ENCODE data around the gene ISY1.

ISY1 gene

GRCh38 chr3:129119365-129120100 lies 41.3 kb downstream of the ISY1 start:
- DNase-seq (ENCODE audit: extremely low spot score), result no peak
- TF ChIP-seq FOXA1 (IDR thresholded peaks at IDR 0.05) (no peak), BHLHE40 (IDR thresholded peaks at IDR 0.05; ENCODE audit: borderline replicate concordance) (no peak), ZNF384 (IDR thresholded peaks at IDR 0.05) (no peak), SP1 (IDR thresholded peaks at IDR 0.05) (no peak), ELF4 (IDR thresholded peaks at IDR 0.05) (no peak), HDGF (IDR thresholded peaks at IDR 0.05; ENCODE audit: borderline replicate concordance) (no peak), ARNT (IDR thresholded peaks at IDR 0.05) (no peak), LEF1 (IDR thresholded peaks at IDR 0.05; ENCODE audit: borderline replicate concordance) (no peak), L3MBTL2 (conservative IDR thresholded peaks at IDR 0.05) (no peak), FOXK2 (IDR thresholded peaks at IDR 0.05) (no peak), TARDBP (IDR thresholded peaks at IDR 0.05) (no peak), SUZ12 (IDR thresholded peaks at IDR 0.05) (no peak), NFRKB (IDR thresholded peaks at IDR 0.05) (no peak), FOXM1 (IDR thresholded peaks at IDR 0.05; ENCODE audit: borderline replicate concordance) (no peak)
- ChIA-PET POLR2A (interaction anchor here (1.4 to 1.5 kb wide), 2 partner anchors 13 to 130 kb away, joined by 3 read pairs; partner anchors contain the start of gene COPG1), CTCF (interaction anchor here (2.7 kb wide), 1 partner anchor 126 kb away, joined by 9 read pairs; no protein-coding TSS in a partner anchor)

- TF ChIP-seq SP1 (IDR thresholded peaks at IDR 0.05) (no peak), FOXM1 (IDR thresholded peaks at IDR 0.05; ENCODE audit: borderline replicate concordance) (no peak), CTBP1 (IDR thresholded peaks at IDR 0.05; ENCODE audit: borderline replicate concordance) (no peak), BHLHE40 (IDR thresholded peaks at IDR 0.05; ENCODE audit: borderline replicate concordance) (no peak), FOXK2 (IDR thresholded peaks at IDR 0.05) (no peak), L3MBTL2 (conservative IDR thresholded peaks at IDR 0.05) (no peak), PKNOX1 (IDR thresholded peaks at IDR 0.05) (no peak), LEF1 (IDR thresholded peaks at IDR 0.05; ENCODE audit: borderline replicate concordance) (no peak), ZNF384 (IDR thresholded peaks at IDR 0.05) (no peak), HDGF (IDR thresholded peaks at IDR 0.05; ENCODE audit: borderline replicate concordance) (no peak), ELF4 (IDR thresholded peaks at IDR 0.05) (no peak), SUZ12 (IDR thresholded peaks at IDR 0.05) (no peak), TARDBP (IDR thresholded peaks at IDR 0.05) (no peak), ARNT (IDR thresholded peaks at IDR 0.05) (no peak), FOXA1 (IDR thresholded peaks at IDR 0.05) (no peak), NFRKB (IDR thresholded peaks at IDR 0.05) (no peak)
- POLR2A ChIA-PET, result no interaction called here
- CTCF ChIA-PET, result no interaction called here
- DNase-seq (ENCODE audit: extremely low spot score), result no peak
Observed at GRCh38 chr3:129118745-129119144, 42.1 kb downstream of the ISY1 start.

DNA sequence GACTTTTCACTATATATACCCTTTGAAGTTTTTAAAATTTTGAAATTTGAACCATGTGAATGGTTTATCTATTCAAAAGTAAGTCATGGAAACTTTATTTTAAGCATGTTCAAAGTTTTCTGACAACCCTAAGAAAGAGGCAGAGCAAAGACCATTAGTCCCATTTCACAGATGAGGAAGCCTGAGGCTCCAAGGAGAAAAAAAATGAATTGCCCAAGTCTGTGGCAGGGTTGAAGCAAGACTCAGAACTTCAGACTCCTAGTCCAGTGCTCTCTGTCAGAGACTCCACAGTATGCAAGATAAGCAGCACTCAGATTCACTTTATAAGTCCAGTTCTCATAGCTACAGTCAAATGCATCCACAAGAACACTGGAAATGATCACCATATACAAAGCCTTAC lies 43.7 kb downstream of the ISY1 start:
- ChIA-PET POLR2A (no interaction called here), CTCF (no interaction called here)
- DNase-seq (ENCODE audit: extremely low spot score), result no peak
- TF ChIP-seq LEF1 (IDR thresholded peaks at IDR 0.05; ENCODE audit: borderline replicate concordance) (no peak), CTBP1 (IDR thresholded peaks at IDR 0.05; ENCODE audit: borderline replicate concordance) (no peak), BHLHE40 (IDR thresholded peaks at IDR 0.05; ENCODE audit: borderline replicate concordance) (no peak), PKNOX1 (IDR thresholded peaks at IDR 0.05) (no peak), ELF4 (IDR thresholded peaks at IDR 0.05) (no peak), ARNT (IDR thresholded peaks at IDR 0.05) (no peak), NFRKB (IDR thresholded peaks at IDR 0.05) (no peak), L3MBTL2 (conservative IDR thresholded peaks at IDR 0.05) (no peak), FOXA1 (IDR thresholded peaks at IDR 0.05) (no peak), SUZ12 (IDR thresholded peaks at IDR 0.05) (no peak), SP1 (IDR thresholded peaks at IDR 0.05) (no peak), HDGF (IDR thresholded peaks at IDR 0.05; ENCODE audit: borderline replicate concordance) (no peak), FOXK2 (IDR thresholded peaks at IDR 0.05) (no peak), FOXM1 (IDR thresholded peaks at IDR 0.05; ENCODE audit: borderline replicate concordance) (no peak)

- CTCF ChIA-PET, result no interaction called here
- no peak for DNase-seq (ENCODE audit: extremely low spot score)
- POLR2A ChIA-PET, result no interaction called here
- TF ChIP-seq BHLHE40 (IDR thresholded peaks at IDR 0.05; ENCODE audit: borderline replicate concordance), result no peak
- TF ChIP-seq CTBP1 (IDR thresholded peaks at IDR 0.05; ENCODE audit: borderline replicate concordance), result no peak
- TF ChIP-seq TARDBP (IDR thresholded peaks at IDR 0.05), result no peak
- TF ChIP-seq PKNOX1 (IDR thresholded peaks at IDR 0.05), result no peak
- TF ChIP-seq ZNF384 (IDR thresholded peaks at IDR 0.05), result no peak
- TF ChIP-seq HDGF (IDR thresholded peaks at IDR 0.05; ENCODE audit: borderline replicate concordance), result no peak
- TF ChIP-seq FOXM1 (IDR thresholded peaks at IDR 0.05; ENCODE audit: borderline replicate concordance), result no peak
- TF ChIP-seq ELF4 (IDR thresholded peaks at IDR 0.05), result no peak
- TF ChIP-seq SUZ12 (IDR thresholded peaks at IDR 0.05), result no peak
- TF ChIP-seq LEF1 (IDR thresholded peaks at IDR 0.05; ENCODE audit: borderline replicate concordance), result no peak
- no peak for TF ChIP-seq ARNT (IDR thresholded peaks at IDR 0.05)
- TF ChIP-seq FOXK2 (IDR thresholded peaks at IDR 0.05), result no peak
- TF ChIP-seq L3MBTL2 (conservative IDR thresholded peaks at IDR 0.05), result no peak
- TF ChIP-seq SP1 (IDR thresholded peaks at IDR 0.05), result no peak
- TF ChIP-seq FOXA1 (IDR thresholded peaks at IDR 0.05), result no peak
- no peak for TF ChIP-seq NFRKB (IDR thresholded peaks at IDR 0.05)
Observed at GRCh38 chr3:129116482-129116946, 44.3 kb downstream of the ISY1 start.

- ChIA-PET CTCF (no interaction called here), POLR2A (no interaction called here)
- DNase-seq (ENCODE audit: extremely low spot score), result no peak
- TF ChIP-seq BHLHE40 (IDR thresholded peaks at IDR 0.05; ENCODE audit: borderline replicate concordance) (no peak), FOXK2 (IDR thresholded peaks at IDR 0.05) (no peak), ELF4 (IDR thresholded peaks at IDR 0.05) (no peak), FOXM1 (IDR thresholded peaks at IDR 0.05; ENCODE audit: borderline replicate concordance) (no peak), NFRKB (IDR thresholded peaks at IDR 0.05) (no peak), CTBP1 (IDR thresholded peaks at IDR 0.05; ENCODE audit: borderline replicate concordance) (no peak), ZNF384 (IDR thresholded peaks at IDR 0.05) (no peak), HDGF (IDR thresholded peaks at IDR 0.05; ENCODE audit: borderline replicate concordance) (no peak)
Observed at GRCh38 chr3:129114455-129114854, 46.4 kb downstream of the ISY1 start.
